ENCODE measurements around the gene TERT.

Gene TERT

DNA sequence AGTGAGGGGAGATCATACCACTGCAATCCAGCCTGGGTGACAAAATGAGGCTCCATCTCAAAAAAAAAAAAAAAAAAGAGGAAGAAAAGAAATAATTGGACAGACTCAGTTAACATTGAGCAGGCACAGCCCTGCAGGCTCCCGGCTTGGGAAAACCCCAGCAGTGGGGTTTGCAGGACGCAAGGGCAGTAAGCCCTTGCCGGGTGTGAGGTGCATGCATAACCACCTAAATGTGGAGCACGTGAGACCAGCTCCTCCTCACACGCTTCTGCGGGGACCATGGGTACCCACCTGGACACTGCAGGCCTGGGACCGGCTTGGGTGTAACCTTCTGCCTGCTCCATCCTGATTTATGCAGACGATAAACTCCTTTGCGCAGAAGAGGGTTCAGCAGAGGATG lies 74.5 kb downstream of the TERT start:
- Histone ChIP-seq H3K27ac (ENCODE audit: low read depth in 2 of 2, low read length in 2 of 2) (no peak overlapping the region), H3K9ac (ENCODE audit: low read depth in 1 of 2, low read length in 2 of 2) (no peak overlapping the region), H3K27me3 (ENCODE audit: control insufficient read depth in 2 of 2, insufficient read depth in 2 of 2, low read length in 2 of 2) (no peaks in the 10 kb centered on the region)

DNA sequence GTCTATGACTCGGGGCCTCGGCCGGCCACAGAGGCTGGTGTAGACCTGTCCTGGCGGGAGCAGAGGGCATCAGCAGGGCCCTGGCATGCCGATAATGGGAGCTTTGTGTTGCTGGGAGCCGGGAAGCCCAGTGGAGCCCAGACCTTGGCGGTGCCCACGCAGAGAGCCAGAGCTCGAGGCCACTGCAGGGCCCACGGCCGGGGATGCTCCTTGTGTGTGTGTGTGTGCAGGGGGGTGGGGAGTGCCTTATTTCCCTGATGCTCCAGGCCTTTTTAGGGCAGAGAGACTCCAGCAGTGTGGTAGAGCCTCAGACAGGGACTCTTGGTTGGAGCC lies 75.1 kb downstream of the TERT start:
- Histone ChIP-seq H3K9ac (ENCODE audit: low read depth in 1 of 2, low read length in 2 of 2) (no peak overlapping the region), H3K4me3 (ENCODE audit: low read length in 2 of 2) (no peak overlapping the region), H3K36me3 (ENCODE audit: control insufficient read depth in 2 of 2, insufficient read depth in 2 of 2, low read length in 2 of 2) (no peaks in the 10 kb centered on the region), H3K9me3 (ENCODE audit: control insufficient read depth in 2 of 2, low read length in 2 of 2) (peaks cover 0 to 6% of the 10 kb centered on the region in 2 donors), H3K27me3 (ENCODE audit: control insufficient read depth in 2 of 2, insufficient read depth in 2 of 2, low read length in 2 of 2) (no peaks in the 10 kb centered on the region), H3K4me1 (ENCODE audit: control insufficient read depth in 2 of 2, insufficient read depth in 2 of 2, low read length in 2 of 2) (no peaks in the 10 kb centered on the region), H3K27ac (ENCODE audit: low read depth in 2 of 2, low read length in 2 of 2) (no peak overlapping the region)

More for the DNA sequence above, 74.5 kb downstream of the TERT start:
- Histone ChIP-seq H3K36me3 (ENCODE audit: control insufficient read depth in 2 of 2, insufficient read depth in 2 of 2, low read length in 2 of 2) (no peaks in the 10 kb centered on the region), H3K4me3 (ENCODE audit: low read length in 2 of 2) (no peak overlapping the region), H3K9me3 (ENCODE audit: control insufficient read depth in 2 of 2, low read length in 2 of 2) (peaks cover 0 to 5% of the 10 kb centered on the region in 2 donors), H3K4me1 (ENCODE audit: control insufficient read depth in 2 of 2, insufficient read depth in 2 of 2, low read length in 2 of 2) (no peaks in the 10 kb centered on the region)

DNA sequence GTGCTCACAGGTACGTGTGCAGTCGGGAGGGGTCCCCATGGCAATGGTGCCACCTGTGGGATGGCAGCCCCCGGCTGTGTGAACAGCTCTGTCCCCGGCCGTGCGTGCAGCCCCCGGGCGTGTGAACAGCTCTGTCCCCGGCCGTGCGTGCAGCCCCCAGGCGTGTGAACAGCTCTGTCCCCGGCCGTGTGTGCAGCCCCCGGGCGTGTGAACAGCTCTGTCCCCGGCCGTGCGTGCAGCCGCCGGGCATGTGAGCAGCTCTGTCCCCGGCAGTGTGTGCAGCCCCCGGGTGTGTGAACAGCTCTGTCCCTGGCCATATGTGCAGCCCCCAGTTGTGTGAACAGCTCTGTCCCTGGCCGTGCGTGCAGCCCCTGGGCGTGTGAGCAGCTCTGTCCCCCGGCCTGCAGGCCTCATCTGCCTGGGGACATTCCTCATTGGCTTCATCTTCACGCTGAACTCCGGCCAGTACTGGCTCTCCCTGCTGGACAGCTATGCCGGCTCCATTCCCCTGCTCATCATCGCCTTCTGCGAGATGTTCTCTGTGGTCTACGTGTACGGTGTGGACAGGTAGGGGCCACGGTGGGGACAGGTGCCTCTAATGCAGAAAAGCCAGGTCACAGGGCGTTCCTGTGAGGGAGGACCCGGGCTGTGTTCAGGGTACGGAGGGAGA lies 75.6 kb downstream of the TERT start:
- Histone ChIP-seq H3K9me3 (ENCODE audit: control insufficient read depth in 2 of 2, low read length in 2 of 2) (peaks cover 0 to 6% of the 10 kb centered on the region in 2 donors), H3K36me3 (ENCODE audit: control insufficient read depth in 2 of 2, insufficient read depth in 2 of 2, low read length in 2 of 2) (no peaks in the 10 kb centered on the region), H3K4me3 (ENCODE audit: low read length in 2 of 2) (no peak overlapping the region), H3K27ac (ENCODE audit: low read depth in 2 of 2, low read length in 2 of 2) (no peak overlapping the region), H3K4me1 (ENCODE audit: control insufficient read depth in 2 of 2, insufficient read depth in 2 of 2, low read length in 2 of 2) (no peaks in the 10 kb centered on the region), H3K9ac (ENCODE audit: low read depth in 1 of 2, low read length in 2 of 2) (no peak overlapping the region), H3K27me3 (ENCODE audit: control insufficient read depth in 2 of 2, insufficient read depth in 2 of 2, low read length in 2 of 2) (no peaks in the 10 kb centered on the region)

DNA sequence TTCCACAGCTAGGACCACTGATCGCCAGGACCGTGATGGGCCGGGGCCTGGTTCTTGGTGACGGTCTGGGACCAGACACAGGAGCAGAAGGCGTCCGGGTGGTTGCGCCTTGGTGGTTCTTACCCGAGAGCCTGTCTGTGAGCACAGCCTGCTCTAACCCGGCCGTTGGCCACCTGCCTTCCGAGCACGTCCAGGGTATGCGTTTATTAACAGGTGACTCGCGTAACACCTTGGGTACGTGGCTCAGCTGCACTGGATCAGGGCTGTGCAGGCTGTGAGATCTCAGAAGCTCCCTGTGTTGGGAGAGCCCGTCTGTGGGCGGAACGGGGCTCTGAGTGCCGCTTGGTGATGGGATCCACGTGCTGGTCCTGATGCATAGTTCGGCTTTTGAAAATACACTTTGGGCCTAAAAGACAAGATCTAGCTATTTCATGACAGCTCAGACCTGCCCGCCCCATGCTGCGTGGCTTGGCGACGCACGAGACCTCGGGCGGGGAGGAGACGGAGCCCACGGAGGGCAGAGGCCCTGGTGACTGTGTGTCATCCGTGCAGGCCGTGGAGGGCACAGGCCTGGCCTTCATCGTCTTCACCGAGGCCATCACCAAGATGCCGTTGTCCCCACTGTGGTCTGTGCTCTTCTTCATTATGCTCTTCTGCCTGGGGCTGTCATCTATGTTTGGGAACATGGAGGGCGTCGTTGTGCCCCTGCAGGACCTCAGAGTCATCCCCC lies 76.4 kb downstream of the TERT start:
- H3K27ac ChIP-seq (ENCODE audit: low read depth in 2 of 2, low read length in 2 of 2), result no peak overlapping the region
- no peak overlapping the region for H3K9ac ChIP-seq (ENCODE audit: low read depth in 1 of 2, low read length in 2 of 2)
- no peaks in the 10 kb centered on the region for H3K4me1 ChIP-seq (ENCODE audit: control insufficient read depth in 2 of 2, insufficient read depth in 2 of 2, low read length in 2 of 2)
- H3K36me3 ChIP-seq (ENCODE audit: control insufficient read depth in 2 of 2, insufficient read depth in 2 of 2, low read length in 2 of 2), result no peaks in the 10 kb centered on the region
- no peaks in the 10 kb centered on the region for H3K27me3 ChIP-seq (ENCODE audit: control insufficient read depth in 2 of 2, insufficient read depth in 2 of 2, low read length in 2 of 2)
- H3K9me3 ChIP-seq (ENCODE audit: control insufficient read depth in 2 of 2, low read length in 2 of 2), result peaks cover 0 to 6% of the 10 kb centered on the region in 2 donors
- H3K4me3 ChIP-seq (ENCODE audit: low read length in 2 of 2), result no peak overlapping the region

DNA sequence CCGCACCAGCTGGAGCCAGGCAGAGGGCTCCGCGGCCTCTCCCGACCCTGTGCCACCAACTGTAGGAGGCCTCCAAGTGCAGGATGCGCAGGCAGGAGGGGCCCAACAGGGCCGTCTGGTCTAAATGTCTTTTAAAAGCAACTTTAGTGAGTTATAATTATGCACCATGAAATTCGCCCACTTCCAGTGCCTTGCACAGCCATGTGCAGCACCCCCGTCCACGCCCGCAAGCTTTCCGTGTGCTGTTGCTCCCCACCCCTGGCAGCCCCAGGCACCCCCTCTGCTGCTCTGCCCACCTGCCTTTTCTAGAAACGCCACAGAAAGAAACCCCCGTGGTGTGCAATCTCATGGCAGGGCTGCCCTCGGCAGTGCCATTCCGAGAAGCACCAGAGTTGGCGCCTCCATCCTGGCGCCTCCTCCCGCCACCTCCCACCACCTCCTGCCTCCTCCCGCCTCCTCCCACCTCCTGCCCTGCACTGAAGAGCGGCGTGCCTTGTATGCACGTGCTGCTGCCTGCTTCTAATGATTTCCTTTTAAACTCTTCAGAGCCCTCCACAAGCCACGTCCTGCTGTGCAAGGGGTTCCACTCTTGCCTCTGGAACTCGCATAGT lies 77.2 kb downstream of the TERT start:
- Histone ChIP-seq H3K36me3 (ENCODE audit: control insufficient read depth in 2 of 2, insufficient read depth in 2 of 2, low read length in 2 of 2) (no peaks in the 10 kb centered on the region), H3K9me3 (ENCODE audit: control insufficient read depth in 2 of 2, low read length in 2 of 2) (peaks cover 0 to 6% of the 10 kb centered on the region in 2 donors), H3K27ac (ENCODE audit: low read depth in 2 of 2, low read length in 2 of 2) (no peak overlapping the region), H3K27me3 (ENCODE audit: control insufficient read depth in 2 of 2, insufficient read depth in 2 of 2, low read length in 2 of 2) (no peaks in the 10 kb centered on the region), H3K4me3 (ENCODE audit: low read length in 2 of 2) (no peak overlapping the region), H3K9ac (ENCODE audit: low read depth in 1 of 2, low read length in 2 of 2) (no peak overlapping the region), H3K4me1 (ENCODE audit: control insufficient read depth in 2 of 2, insufficient read depth in 2 of 2, low read length in 2 of 2) (no peaks in the 10 kb centered on the region)

DNA sequence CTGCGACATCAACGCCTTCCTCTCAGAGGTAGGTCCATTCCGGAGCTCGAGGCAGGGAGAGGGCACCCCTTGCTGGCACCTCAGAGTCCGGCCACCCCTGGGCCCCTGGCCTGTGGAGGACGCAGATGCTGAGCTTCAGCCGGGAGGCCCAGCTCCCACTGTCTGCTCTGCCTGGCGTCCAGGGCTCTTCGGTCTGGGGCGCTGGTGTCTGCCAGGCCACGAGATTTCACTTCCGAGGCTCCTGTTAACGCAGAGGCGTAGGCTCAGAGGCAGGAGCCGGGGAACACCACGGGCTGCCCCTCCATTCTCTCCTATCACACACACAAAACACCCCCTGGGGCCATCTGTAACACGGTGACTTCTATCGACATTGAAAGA lies 78.0 kb downstream of the TERT start:
- Histone ChIP-seq H3K27me3 (ENCODE audit: control insufficient read depth in 2 of 2, insufficient read depth in 2 of 2, low read length in 2 of 2) (no peaks in the 10 kb centered on the region), H3K36me3 (ENCODE audit: control insufficient read depth in 2 of 2, insufficient read depth in 2 of 2, low read length in 2 of 2) (no peaks in the 10 kb centered on the region), H3K9me3 (ENCODE audit: control insufficient read depth in 2 of 2, low read length in 2 of 2) (peaks cover 0 to 6% of the 10 kb centered on the region in 2 donors), H3K4me3 (ENCODE audit: low read length in 2 of 2) (no peak overlapping the region), H3K4me1 (ENCODE audit: control insufficient read depth in 2 of 2, insufficient read depth in 2 of 2, low read length in 2 of 2) (no peaks in the 10 kb centered on the region), H3K27ac (ENCODE audit: low read depth in 2 of 2, low read length in 2 of 2) (no peak overlapping the region), H3K9ac (ENCODE audit: low read depth in 1 of 2, low read length in 2 of 2) (no peak overlapping the region)

DNA sequence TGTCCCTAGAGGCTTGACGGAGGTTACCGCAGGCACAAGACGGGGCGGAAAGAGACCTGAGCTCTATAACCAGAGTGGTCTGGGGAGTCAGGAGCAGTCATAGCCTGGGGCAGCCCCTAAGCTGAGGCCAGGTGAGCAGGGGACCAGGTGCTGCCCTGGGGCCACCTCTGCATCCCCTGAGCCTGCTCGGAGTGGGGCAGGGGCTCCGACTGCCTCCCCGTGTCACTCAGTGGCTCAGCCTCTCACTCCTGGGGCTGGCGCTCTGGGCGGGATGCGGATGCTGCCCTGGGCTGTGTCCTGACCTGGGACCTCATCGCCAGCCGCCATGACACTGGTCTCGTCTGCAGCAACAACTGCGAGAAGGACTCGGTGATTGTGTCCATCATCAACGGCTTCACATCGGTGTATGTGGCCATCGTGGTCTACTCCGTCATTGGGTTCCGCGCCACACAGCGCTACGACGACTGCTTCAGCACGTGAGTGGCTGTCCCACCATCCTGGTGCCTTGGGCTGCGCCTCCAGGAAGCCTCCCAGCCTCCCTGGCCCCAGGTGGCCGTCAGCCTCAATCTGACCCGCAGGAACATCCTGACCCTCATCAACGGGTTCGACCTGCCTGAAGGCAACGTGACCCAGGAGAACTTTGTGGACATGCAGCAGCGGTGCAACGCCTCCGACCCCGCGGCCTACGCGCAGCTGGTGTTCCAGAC lies 78.5 kb downstream of the TERT start:
- peaks cover 0 to 6% of the 10 kb centered on the region in 2 donors for H3K9me3 ChIP-seq (ENCODE audit: control insufficient read depth in 2 of 2, low read length in 2 of 2)
- no peak overlapping the region for H3K9ac ChIP-seq (ENCODE audit: low read depth in 1 of 2, low read length in 2 of 2)
- no peak overlapping the region for H3K4me3 ChIP-seq (ENCODE audit: low read length in 2 of 2)
- no peak overlapping the region for H3K27ac ChIP-seq (ENCODE audit: low read depth in 2 of 2, low read length in 2 of 2)
- no peaks in the 10 kb centered on the region for H3K36me3 ChIP-seq (ENCODE audit: control insufficient read depth in 2 of 2, insufficient read depth in 2 of 2, low read length in 2 of 2)
- no peaks in the 10 kb centered on the region for H3K4me1 ChIP-seq (ENCODE audit: control insufficient read depth in 2 of 2, insufficient read depth in 2 of 2, low read length in 2 of 2)
- H3K27me3 ChIP-seq (ENCODE audit: control insufficient read depth in 2 of 2, insufficient read depth in 2 of 2, low read length in 2 of 2), result no peaks in the 10 kb centered on the region

DNA sequence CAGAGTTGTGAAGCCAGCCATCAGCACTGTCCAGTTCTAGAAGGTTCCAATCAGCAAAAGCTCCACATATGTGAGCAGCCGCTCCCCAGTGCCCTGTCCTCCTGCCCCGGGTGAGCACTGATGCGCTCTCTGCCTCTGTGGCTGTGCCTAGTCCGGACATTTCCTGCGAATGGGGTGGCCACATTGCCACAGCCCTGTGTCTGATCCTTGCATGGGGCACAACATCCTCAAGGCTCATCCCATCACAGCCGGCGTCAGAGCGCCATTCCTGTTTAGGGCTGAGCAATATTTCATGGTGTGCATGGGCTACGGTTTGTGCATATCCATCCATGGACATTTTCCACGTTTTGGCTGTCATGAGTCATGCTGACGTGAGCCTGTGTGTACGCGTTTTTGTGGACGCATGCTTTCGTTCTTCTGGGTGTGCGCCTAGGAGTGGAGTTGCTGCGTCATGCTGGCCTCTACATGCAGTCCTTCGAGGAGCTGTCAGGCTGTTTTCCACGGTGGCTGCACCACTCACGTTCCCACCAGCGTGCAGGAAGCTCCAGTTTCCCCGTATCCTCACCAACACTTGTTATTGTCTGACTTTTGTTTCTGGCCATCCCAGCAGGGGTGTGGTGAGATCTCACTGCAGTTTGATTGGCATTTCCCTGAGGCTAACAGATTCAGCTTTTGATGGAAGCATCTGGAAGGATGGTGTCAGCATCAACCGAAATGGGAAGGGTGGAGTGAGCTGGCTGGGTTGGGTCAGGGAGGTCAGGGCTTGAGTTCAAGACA lies 79.4 kb downstream of the TERT start:
- Histone ChIP-seq H3K27ac (ENCODE audit: low read depth in 2 of 2, low read length in 2 of 2) (no peak overlapping the region), H3K36me3 (ENCODE audit: control insufficient read depth in 2 of 2, insufficient read depth in 2 of 2, low read length in 2 of 2) (no peaks in the 10 kb centered on the region), H3K4me1 (ENCODE audit: control insufficient read depth in 2 of 2, insufficient read depth in 2 of 2, low read length in 2 of 2) (no peaks in the 10 kb centered on the region), H3K4me3 (ENCODE audit: low read length in 2 of 2) (no peak overlapping the region), H3K9ac (ENCODE audit: low read depth in 1 of 2, low read length in 2 of 2) (no peak overlapping the region), H3K27me3 (ENCODE audit: control insufficient read depth in 2 of 2, insufficient read depth in 2 of 2, low read length in 2 of 2) (no peaks in the 10 kb centered on the region), H3K9me3 (ENCODE audit: control insufficient read depth in 2 of 2, low read length in 2 of 2) (peaks cover 0 to 6% of the 10 kb centered on the region in 2 donors)

DNA sequence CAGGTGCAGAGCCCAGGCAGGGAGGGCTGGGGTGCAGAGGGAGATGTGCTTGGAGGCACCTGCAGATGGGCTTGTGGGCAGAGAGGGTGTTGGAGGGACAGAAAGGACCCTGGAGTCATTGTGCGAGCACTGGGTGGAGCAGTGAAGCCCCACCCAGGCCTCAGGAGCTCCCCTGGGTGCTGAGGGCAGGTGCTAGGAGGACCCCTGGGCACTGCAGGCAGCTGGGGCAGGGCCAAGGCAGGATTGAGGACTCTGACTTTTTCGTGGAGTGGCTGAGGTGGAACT lies 80.0 kb downstream of the TERT start:
- Histone ChIP-seq H3K27ac (ENCODE audit: low read depth in 2 of 2, low read length in 2 of 2) (no peak overlapping the region), H3K27me3 (ENCODE audit: control insufficient read depth in 2 of 2, insufficient read depth in 2 of 2, low read length in 2 of 2) (no peaks in the 10 kb centered on the region), H3K4me3 (ENCODE audit: low read length in 2 of 2) (no peak overlapping the region), H3K9ac (ENCODE audit: low read depth in 1 of 2, low read length in 2 of 2) (no peak overlapping the region), H3K36me3 (ENCODE audit: control insufficient read depth in 2 of 2, insufficient read depth in 2 of 2, low read length in 2 of 2) (no peaks in the 10 kb centered on the region), H3K9me3 (ENCODE audit: control insufficient read depth in 2 of 2, low read length in 2 of 2) (peaks cover 0 to 6% of the 10 kb centered on the region in 2 donors), H3K4me1 (ENCODE audit: control insufficient read depth in 2 of 2, insufficient read depth in 2 of 2, low read length in 2 of 2) (no peaks in the 10 kb centered on the region)

Measured in mucosa of rectum (tissue), 2 donors.